ENCODE results near the gene MYL9. TPM values are rescaled to one million over a fixed set of nuclear protein-coding genes. Genes with fewer than 3 reads are reported as not detected.
A peak's percentile ranks its signal among the peaks of the same experiment; 100 is the strongest.

Gene MYL9
- total RNA-seq = 10 to 100 TPM in 1 of 2 donors, 1 to 10 TPM in 1; 4.4 to 10.1 TPM

DNA sequence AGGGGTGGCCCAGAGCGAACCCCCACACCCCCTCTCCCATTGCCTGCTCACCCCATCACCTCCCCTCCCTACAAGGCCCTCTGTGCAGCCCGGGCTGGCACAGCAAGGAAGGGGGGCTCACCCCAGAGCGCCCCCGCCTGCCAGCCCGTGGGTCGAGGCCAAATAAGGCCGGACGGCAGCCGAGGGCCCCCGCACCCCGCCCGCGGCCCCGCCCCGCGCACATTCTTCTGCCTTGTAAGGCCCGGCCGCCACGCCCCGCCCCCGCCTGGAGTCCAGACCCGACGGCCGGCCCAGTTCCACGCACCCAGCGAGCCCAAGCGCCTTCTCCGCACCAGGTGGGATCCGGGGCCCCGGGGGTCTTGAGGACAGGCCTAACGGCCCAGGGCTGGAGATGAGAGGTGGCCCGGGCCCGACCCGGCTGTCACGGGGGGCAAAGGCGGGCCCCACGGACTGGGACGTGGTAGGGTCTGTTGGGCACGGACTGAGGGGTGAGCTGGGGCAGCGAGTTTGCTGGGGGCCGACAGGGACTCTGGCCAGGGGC lies at the start of gene MYL9:
MYL9 (plus strand) TSS at position 293 of the 541 bp plus-strand sequence. CDS start 3,366 bp downstream, outside the sequence.
- Mint-ChIP-seq H3K4me1 (no peaks in the 10 kb centered on the region), H3K27me3 (no peaks in the 10 kb centered on the region), H3K27ac (no peak within 1 kb of the TSS), H3K36me3 (ENCODE audit: low read depth) (no peaks in the 10 kb centered on the region), H3K9me3 (no peaks in the 10 kb centered on the region), H3K4me3 (peak within 1 kb of the TSS; percentile 16)
- ATAC-seq (replicated peaks) = peak; percentile 62

DNA sequence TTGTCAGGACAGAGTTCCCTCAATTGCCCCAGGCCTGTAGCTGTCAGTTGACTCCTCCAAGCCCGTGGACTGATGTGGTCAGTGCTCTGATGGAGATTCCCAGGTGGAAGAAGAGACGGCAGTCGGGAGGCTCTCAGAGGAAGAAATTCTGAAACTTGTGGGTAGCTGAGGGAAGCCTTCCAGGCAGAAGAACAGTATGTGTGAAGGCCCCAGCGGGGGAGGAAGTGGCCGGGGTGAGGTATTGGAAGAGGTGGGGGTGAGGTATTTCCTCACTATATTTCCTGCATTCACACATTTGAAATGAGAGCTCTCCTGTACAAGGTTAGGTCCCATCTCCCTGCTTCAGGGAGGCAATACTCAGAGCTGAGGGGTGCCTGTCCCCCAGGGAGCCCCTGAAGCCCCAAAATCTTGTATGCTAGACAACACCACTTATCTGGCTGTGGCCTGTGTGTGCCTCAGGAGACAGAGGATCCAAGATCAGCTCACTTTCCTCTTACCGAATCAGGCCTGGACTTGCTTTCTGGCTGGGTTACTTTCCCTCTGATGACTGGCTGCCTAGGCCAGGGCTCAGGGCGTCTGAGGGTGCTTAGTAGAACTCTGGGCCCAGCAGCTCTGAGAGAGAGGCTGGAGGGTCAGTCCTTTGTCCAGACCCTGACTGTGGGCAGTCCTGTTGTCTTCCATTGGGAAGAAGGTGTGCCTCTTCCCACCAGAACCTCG lies 49.3 kb upstream of the MYL9 start:
- peak overlapping the region; percentile 78 for H3K4me3 Mint-ChIP-seq
- peaks cover 3% of the 10 kb centered on the region for H3K36me3 Mint-ChIP-seq (ENCODE audit: low read depth)
- no peaks in the 10 kb centered on the region for H3K27me3 Mint-ChIP-seq
- peaks cover 29% of the 10 kb centered on the region for H3K4me1 Mint-ChIP-seq
- ATAC-seq (replicated peaks) = peak; percentile 93
- peak overlapping the region; percentile 87 for H3K27ac Mint-ChIP-seq
- no peaks in the 10 kb centered on the region for H3K9me3 Mint-ChIP-seq

DNA sequence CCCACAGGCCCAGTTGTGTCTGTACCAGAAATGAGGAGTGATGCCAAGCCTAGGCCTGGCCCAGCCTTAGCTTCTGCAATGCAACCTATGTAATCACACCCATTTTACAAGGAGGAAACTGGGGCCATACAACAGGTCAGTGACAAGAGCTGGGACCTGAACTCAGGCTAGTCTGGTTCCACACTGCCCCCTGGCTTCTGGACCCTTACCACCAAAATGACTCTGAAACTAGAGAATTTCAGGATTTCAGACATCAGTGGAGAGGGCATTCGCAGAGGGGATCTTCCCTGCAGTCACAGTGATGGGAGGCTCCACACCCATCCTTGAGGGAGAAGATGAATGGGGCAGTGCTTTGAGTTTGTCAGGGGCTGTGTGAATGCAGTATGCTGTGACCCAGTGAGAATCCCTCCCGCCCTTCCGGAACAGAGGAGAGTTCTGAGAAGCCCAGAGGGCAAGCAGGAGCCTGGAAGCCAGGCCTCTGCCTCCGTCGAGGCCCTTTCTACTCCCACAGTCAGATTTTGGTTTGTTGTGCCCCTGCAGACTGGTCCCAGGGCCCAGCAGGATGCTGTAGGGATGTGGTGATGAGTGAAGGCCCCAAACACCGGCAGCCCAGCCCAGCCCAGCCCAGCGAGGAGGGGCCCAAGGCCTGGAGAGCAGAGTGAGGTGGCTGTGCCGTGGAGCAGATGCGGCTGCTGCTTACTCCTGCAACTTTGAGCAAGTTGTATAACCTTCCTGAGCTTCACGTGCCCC lies 48.1 kb upstream of the MYL9 start:
- Mint-ChIP-seq H3K27ac (peak overlapping the region; percentile 87), H3K4me3 (no peak overlapping the region), H3K36me3 (ENCODE audit: low read depth) (peaks cover 15% of the 10 kb centered on the region), H3K4me1 (peaks cover 24% of the 10 kb centered on the region), H3K9me3 (no peaks in the 10 kb centered on the region), H3K27me3 (no peaks in the 10 kb centered on the region)
- no peak for ATAC-seq (replicated peaks)

GRCh38 chr20:36493801-36494114 lies 47.6 kb upstream of the MYL9 start:
- no peak overlapping the region for H3K4me3 Mint-ChIP-seq
- no peak overlapping the region for H3K27ac Mint-ChIP-seq
- H3K27me3 Mint-ChIP-seq = no peaks in the 10 kb centered on the region

GRCh38 chr20:36496707-36497669 lies 44.3 kb upstream of the MYL9 start:
- Mint-ChIP-seq H3K4me1 (peaks cover 14% of the 10 kb centered on the region), H3K27me3 (no peaks in the 10 kb centered on the region), H3K27ac (no peak overlapping the region), H3K36me3 (ENCODE audit: low read depth) (peaks cover 44% of the 10 kb centered on the region), H3K9me3 (no peaks in the 10 kb centered on the region), H3K4me3 (no peak overlapping the region)
- ATAC-seq (replicated peaks) = no peak

More at GRCh38 chr20:36493801-36494114, 47.6 kb upstream of the MYL9 start:
- no peaks in the 10 kb centered on the region for H3K9me3 Mint-ChIP-seq
- no peak for ATAC-seq (replicated peaks)
- peaks cover 20% of the 10 kb centered on the region for H3K36me3 Mint-ChIP-seq (ENCODE audit: low read depth)
- H3K4me1 Mint-ChIP-seq = peaks cover 24% of the 10 kb centered on the region

DNA sequence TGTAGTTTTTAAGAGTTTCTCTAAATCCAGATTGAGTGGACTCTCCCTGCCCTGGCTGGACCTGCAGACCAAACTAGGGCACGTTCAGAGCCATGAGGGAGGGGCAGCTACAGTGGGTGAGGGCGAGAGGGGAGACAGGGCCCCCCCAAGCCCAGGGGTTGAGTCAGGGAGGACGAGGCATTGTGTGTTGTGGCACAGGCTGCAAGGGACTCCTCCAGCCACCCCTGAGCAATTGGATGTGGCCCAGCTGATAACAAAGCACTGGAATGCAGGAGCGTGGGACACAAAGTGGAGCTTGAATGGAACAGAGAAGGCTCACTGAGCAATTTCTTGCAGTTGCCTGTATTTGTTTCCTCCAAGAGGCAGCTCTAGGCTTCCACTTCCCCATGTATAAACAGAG lies 43.5 kb upstream of the MYL9 start:
- ATAC-seq (replicated peaks) = no peak
- no peaks in the 10 kb centered on the region for H3K9me3 Mint-ChIP-seq

GRCh38 chr20:36498386-36499179 lies 42.7 kb upstream of the MYL9 start:
- Mint-ChIP-seq H3K9me3 (no peaks in the 10 kb centered on the region), H3K4me1 (peaks cover 9% of the 10 kb centered on the region), H3K27me3 (no peaks in the 10 kb centered on the region), H3K4me3 (no peak overlapping the region), H3K36me3 (ENCODE audit: low read depth) (peaks cover 58% of the 10 kb centered on the region), H3K27ac (peak overlapping the region; percentile 59)
- no peak for ATAC-seq (replicated peaks)

More for the DNA sequence above, 43.5 kb upstream of the MYL9 start:
- Mint-ChIP-seq H3K27ac (no peak overlapping the region), H3K4me3 (no peak overlapping the region), H3K4me1 (peaks cover 9% of the 10 kb centered on the region), H3K27me3 (no peaks in the 10 kb centered on the region), H3K36me3 (ENCODE audit: low read depth) (peaks cover 51% of the 10 kb centered on the region)

DNA sequence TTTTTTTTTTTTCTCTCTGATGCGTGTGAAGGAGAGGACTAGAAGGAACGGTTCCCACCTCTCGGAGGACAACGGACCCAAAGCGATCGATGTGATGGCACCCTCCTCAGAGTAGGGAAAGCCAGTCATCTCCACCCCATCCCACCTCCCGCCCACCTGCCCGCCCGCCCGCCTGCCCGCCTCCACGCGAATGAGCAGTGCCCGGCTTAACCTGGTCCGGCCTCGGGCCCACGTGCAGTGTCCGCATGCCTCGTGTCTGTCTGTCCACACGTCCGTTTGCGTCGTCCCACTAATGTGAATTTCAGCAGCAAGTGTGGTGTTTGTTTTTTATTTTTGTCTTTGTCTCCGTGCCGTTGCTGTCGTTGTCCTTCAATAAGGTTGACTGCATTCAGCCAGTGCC lies 42.1 kb upstream of the MYL9 start:
- H3K27ac Mint-ChIP-seq = no peak overlapping the region
- H3K4me3 Mint-ChIP-seq = no peak overlapping the region
- ATAC-seq (replicated peaks) = no peak
- H3K27me3 Mint-ChIP-seq = no peaks in the 10 kb centered on the region
- H3K9me3 Mint-ChIP-seq = no peaks in the 10 kb centered on the region
- peaks cover 64% of the 10 kb centered on the region for H3K36me3 Mint-ChIP-seq (ENCODE audit: low read depth)
- H3K4me1 Mint-ChIP-seq = peaks cover 9% of the 10 kb centered on the region

DNA sequence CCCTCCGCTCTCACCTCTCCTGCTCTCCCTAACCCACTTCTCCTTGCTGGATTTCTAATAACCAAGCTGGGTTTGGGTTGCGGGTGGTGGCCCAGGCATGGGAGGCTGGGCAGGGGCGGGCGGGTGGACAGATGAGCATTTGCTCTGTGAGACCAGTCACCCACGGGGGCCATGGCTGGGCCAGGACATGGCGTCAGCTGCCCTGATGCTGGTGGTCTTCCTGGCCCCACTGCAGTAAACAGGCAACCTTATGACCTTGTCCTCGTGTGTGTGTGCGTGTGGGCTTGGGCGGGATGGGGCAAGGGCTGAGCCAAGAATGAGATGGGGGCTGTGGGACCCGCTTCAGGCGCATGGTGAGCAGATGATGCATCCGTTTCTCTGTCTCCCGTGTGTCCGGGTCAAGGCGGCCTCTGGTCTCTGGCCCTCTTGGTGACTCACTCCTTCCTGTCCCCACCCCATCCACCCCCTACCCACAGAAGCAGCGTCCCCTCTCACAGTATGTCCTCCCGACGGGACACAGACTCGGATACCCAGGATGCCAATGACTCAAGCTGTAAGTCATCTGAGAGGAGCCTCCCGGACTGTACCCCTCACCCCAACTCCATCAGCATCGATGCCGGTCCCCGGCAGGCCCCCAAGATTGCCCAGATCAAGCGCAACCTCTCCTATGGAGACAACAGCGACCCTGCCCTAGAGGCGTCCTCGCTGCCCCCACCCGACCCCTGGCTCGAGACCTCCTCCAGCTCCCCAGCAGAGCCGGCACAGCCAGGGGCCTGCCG lies 41.4 kb upstream of the MYL9 start:
- Mint-ChIP-seq H3K27ac (no peak overlapping the region), H3K36me3 (ENCODE audit: low read depth) (peaks cover 71% of the 10 kb centered on the region), H3K9me3 (no peaks in the 10 kb centered on the region), H3K4me1 (peaks cover 9% of the 10 kb centered on the region), H3K27me3 (no peaks in the 10 kb centered on the region), H3K4me3 (no peak overlapping the region)
- no peak for ATAC-seq (replicated peaks)

DNA sequence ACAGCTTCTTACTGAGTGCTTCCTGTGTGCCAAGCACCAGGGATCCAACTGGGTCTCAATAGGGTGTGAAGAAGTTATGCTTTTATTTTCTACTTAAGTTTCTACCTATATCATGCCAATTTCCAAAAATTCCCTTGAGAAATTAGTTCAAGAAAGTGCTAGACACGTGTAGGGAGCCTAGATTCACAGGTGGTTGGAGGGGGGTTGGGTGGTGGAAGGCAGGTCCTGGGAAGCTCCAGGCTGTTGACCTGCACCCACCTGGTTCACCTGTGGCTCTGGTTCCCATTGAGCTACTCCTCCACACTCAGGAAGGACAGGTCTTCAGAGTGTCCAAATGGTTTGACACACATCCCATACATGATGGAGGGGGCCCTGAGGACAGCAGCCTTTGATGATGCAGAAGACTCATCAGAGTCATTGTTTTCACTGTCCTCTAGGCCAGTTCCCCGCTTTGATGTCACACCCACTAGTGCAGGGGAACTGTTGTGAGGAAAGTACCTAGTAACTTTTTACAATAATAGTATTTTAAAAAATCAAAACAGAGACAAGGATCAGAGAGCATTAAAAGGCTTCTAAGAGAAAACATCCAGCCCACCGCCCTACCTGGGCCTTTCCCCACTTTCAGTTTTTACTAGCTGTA lies 39.8 kb upstream of the MYL9 start:
- Mint-ChIP-seq H3K4me1 (peaks cover 9% of the 10 kb centered on the region), H3K4me3 (peak overlapping the region; percentile 22), H3K36me3 (ENCODE audit: low read depth) (peaks cover 83% of the 10 kb centered on the region), H3K27ac (peak overlapping the region; percentile 82), H3K9me3 (no peaks in the 10 kb centered on the region), H3K27me3 (no peaks in the 10 kb centered on the region)
- ATAC-seq (replicated peaks) = peak; percentile 92

DNA sequence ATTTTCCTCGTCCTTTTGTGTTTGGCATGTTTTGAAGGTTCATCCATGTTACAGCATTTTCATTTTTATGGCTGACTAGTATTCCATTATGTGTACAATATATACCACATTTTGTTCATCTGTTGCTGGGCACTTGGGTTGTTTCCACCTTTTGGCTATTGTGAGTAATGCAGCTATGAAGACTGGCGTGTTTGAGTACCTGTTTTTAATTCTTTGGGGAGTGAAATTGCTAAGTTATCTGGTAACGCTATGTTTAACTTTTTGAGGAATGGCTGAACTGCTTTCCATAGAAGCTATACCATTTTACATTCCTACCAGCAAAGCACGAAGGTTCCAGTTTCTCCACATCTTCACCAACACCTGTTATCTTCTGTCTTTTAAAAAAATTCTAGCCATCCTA lies 37.0 kb upstream of the MYL9 start:
- no peak for ATAC-seq (replicated peaks)
- Mint-ChIP-seq H3K36me3 (ENCODE audit: low read depth) (peaks cover 87% of the 10 kb centered on the region), H3K27me3 (no peaks in the 10 kb centered on the region), H3K9me3 (no peaks in the 10 kb centered on the region), H3K4me3 (no peak overlapping the region), H3K27ac (no peak overlapping the region), H3K4me1 (peaks cover 9% of the 10 kb centered on the region)

GRCh38 chr20:36506253-36506652 lies 35.1 kb upstream of the MYL9 start:
- H3K4me1 Mint-ChIP-seq = peaks cover 5% of the 10 kb centered on the region

More at GRCh38 chr20:36506253-36506652, 35.1 kb upstream of the MYL9 start:
- Mint-ChIP-seq H3K27ac (peak overlapping the region; percentile 37), H3K9me3 (no peaks in the 10 kb centered on the region), H3K27me3 (no peaks in the 10 kb centered on the region), H3K36me3 (ENCODE audit: low read depth) (peaks cover 73% of the 10 kb centered on the region), H3K4me3 (no peak overlapping the region)
- peak; percentile 33 for ATAC-seq (replicated peaks)

Data from activated T-helper 17 cell treated with anti-CD3 and anti-CD28 coated beads, Interleukin-2, amount 50 U/mL, for 72 hours (primary cell).